ENCODE results near the gene NAT16. TPM values are rescaled to one million over a fixed set of nuclear protein-coding genes. Genes with fewer than 3 reads are reported as not detected.

The NAT16 gene
- total and polyA plus RNA-seq, 9 of the 15 experiments (the other 6 are each of a cell fraction or from before 2014, with no cell fraction given), result 0.04 TPM; not detected in 8

- TF ChIP-seq ZBTB5 (IDR thresholded peaks at IDR 0.05), result no peak
- no peak for TF ChIP-seq TCFL5 (CRISPR knock-in tag; conservative IDR thresholded peaks at IDR 0.05)
- TF ChIP-seq ZNF282 (CRISPR knock-in tag; IDR thresholded peaks at IDR 0.05), result 0 out of 2 replicates have a peak, but pooled peaks have one; percentile 32
- TF ChIP-seq ZC3H11A (IDR thresholded peaks at IDR 0.05; ENCODE audit: low read depth, low read length), result 0 out of 2 replicates have a peak, but pooled peaks have one; percentile 69
- TF ChIP-seq ZNF354B (CRISPR knock-in tag; IDR thresholded peaks at IDR 0.05), result no peak
- TF ChIP-seq ZNF24 (IDR thresholded peaks at IDR 0.05), result peak; percentile 100
- TF ChIP-seq ZZZ3 (IDR thresholded peaks at IDR 0.05), result no peak
- TF ChIP-seq NFATC3 (IDR thresholded peaks at IDR 0.05), result no peak
- no peak for TF ChIP-seq FUS (optimal IDR thresholded peaks at IDR 0.05; ENCODE audit: low read depth, low read length)
- TF ChIP-seq MTA1 (IDR thresholded peaks at IDR 0.05; ENCODE audit: borderline replicate concordance), result no peak
- TF ChIP-seq ZNF696 (CRISPR knock-in tag; conservative IDR thresholded peaks at IDR 0.05), result no peak
- TF ChIP-seq TRIM25 (IDR thresholded peaks at IDR 0.05; ENCODE audit: borderline replicate concordance), result no peak
- peak; percentile 92 for TF ChIP-seq E2F4 (CRISPR knock-in tag; IDR thresholded peaks at IDR 0.05; ENCODE audit: low read depth)
- no peak for TF ChIP-seq CGGBP1 (CRISPR knock-in tag; IDR thresholded peaks at IDR 0.05)
- no peak for TF ChIP-seq ZNF445 (CRISPR knock-in tag; IDR thresholded peaks at IDR 0.05; ENCODE audit: low read depth)
- no peak for TF ChIP-seq POU5F1 (IDR thresholded peaks at IDR 0.05; ENCODE audit: borderline replicate concordance, low read depth, low read length, partially characterized antibody)
- no peak for TF ChIP-seq CBFA2T3 (IDR thresholded peaks at IDR 0.05)
- peak; percentile 94 for TF ChIP-seq CCNT2 (IDR thresholded peaks at IDR 0.05; ENCODE audit: borderline replicate concordance, extremely low read depth, insufficient read length, low read depth, low read length)
- no peak for TF ChIP-seq ID3 (CRISPR knock-in tag; IDR thresholded peaks at IDR 0.05)
- TF ChIP-seq ID3 (tag; IDR thresholded peaks at IDR 0.05), result no peak
- no peak for TF ChIP-seq SMARCE1 (IDR thresholded peaks at IDR 0.05)
- no peak for TF ChIP-seq PML (IDR thresholded peaks at IDR 0.05; ENCODE audit: low read length)
- TF ChIP-seq HEY1 (CRISPR knock-in tag; IDR thresholded peaks at IDR 0.05; ENCODE audit: borderline replicate concordance), result no peak
These were observed 14.8 kb downstream of the NAT16 start, which contains the start of gene VGF (continued) for GRCh38 chr7:101165075-101165957.
